ENCODE data around the gene TCF21.

GRCh38 chr6:133917781-133918180 is 28.9 kb downstream of the TCF21 start:
- TF ChIP-seq CTCF (IDR thresholded peaks at IDR 0.05) (no peak), POLR2A (IDR thresholded peaks at IDR 0.05) (no peak), EP300 (IDR thresholded peaks at IDR 0.05) (no peak)
